Suppressor macrophage treated with lipopolysaccharide for 1 hour (primary cell): Measurements from ENCODE around the gene ARL6IP6.
"Not testable (repeated sequence)": the region's sequence is repeated elsewhere in the genome, so short reads cannot be mapped to it uniquely, and the experiment has no call there.

Experiments
- DNase-seq, 3 donors: peaks; one replicate each; pipeline ENCODE4 v3.0.0-alpha.2; 2020 to 2022

ARL6IP6 gene

GRCh38 chr2:152723918-152724317 is 5.5 kb downstream of the ARL6IP6 start:
- no peak for DNase-seq

GRCh38 chr2:152729844-152730243 is 11.4 kb downstream of the ARL6IP6 start:
- no peak for DNase-seq

DNA sequence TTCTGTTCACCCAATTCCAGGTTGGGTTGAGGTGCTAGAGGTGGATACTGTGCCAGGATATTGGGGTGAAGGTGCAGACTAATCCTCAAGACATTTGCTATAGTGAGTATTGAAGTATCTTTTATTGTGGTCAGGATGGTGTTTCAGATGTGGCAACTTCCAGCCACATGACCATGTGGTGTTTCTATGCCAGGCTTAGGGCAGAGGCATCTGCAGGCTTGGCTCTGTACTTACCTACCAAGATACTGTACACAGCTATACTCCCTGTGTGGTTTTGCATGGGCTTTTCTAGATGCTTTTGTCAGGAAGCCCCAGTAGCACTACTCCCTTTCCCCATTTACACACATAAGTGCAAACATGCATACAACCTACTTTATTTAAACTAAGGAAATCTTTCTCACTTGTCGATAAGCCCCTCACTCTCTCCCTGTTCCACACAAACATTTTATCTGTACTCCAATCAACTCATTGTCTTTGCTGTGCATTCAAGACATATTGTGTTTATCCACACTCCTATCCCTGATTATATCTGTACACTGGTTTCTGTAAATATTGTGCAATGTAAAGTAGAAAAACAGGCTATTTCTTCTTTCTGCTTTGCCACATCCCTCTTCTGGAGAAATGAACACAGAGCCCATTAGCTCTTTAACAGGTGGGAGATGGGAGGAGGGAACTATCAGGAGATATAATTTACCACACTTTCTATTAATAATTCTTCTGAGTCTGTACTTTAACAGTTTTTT is 12.3 kb downstream of the ARL6IP6 start:
- peak in 2 of 3 donors; percentile 34 to 42 for DNase-seq

DNA sequence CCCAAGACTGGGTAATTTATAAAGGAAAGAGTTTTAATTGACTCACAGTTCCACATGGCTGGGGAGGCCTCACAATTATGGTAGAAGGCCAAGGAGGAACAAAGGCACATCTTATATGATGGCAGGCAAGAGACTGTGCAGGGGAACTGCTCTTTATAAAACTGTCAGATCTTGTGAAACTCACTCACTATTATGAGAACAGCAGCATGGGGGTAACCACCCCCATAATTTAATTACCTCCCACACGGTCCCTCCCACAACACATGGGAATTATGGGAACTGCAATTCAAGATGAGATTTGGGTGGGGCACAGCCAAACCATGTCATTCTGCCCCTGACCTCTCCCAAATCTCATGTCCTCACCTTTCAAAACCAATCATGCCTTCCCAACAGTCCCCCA is 19.1 kb downstream of the ARL6IP6 start:
- not testable (repeated sequence) for DNase-seq

DNA sequence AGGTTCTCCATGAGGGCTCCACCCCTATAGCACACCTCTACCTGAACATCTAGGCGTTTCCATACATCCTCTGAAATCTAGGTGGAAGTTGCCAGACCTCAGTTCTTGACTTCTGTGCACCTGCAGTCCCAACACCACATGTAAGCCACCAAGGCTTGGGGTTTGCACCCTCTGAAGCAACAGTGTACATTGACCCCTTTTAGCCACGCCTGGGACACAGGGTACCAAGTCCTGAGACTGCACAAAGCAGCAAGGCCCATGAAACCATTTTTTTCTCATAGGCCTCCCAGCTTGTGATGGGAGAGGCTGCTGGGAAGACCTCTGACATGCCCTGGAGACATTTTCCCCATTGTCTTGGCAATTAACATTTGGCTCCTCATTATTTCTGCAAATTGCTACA is 20.0 kb downstream of the ARL6IP6 start:
- DNase-seq, result no peak

DNA sequence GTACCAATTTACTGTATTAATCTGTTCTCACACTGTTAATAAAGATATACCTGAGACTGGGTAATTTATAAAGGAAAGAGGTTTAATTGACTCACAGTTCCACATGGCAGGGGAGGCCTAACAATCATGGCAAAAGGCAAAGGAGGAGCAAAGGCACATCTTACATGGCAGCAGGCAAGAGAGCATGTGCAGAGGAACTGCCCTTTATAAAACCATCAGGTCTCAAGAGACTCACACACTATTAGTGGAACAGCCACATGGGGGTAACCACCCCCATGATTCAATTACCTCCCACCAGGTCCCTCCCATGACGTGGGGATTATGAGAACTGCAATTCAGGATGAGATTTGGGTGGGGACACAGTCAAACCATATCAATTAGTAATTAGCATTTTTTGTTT is 21.3 kb downstream of the ARL6IP6 start:
- not testable (repeated sequence) for DNase-seq

- peak; percentile 52 to 78 (median 76) for DNase-seq
Observed at GRCh38 chr2:152740743-152741328, 22.4 kb downstream of the ARL6IP6 start.

- no peak for DNase-seq
Observed at GRCh38 chr2:152743002-152743401, 24.6 kb downstream of the ARL6IP6 start.

- DNase-seq, result not testable (repeated sequence)
Observed at GRCh38 chr2:152747751-152748150, 29.3 kb downstream of the ARL6IP6 start.

- no peak for DNase-seq
Observed at GRCh38 chr2:152755029-152755428, 36.6 kb downstream of the ARL6IP6 start.

DNA sequence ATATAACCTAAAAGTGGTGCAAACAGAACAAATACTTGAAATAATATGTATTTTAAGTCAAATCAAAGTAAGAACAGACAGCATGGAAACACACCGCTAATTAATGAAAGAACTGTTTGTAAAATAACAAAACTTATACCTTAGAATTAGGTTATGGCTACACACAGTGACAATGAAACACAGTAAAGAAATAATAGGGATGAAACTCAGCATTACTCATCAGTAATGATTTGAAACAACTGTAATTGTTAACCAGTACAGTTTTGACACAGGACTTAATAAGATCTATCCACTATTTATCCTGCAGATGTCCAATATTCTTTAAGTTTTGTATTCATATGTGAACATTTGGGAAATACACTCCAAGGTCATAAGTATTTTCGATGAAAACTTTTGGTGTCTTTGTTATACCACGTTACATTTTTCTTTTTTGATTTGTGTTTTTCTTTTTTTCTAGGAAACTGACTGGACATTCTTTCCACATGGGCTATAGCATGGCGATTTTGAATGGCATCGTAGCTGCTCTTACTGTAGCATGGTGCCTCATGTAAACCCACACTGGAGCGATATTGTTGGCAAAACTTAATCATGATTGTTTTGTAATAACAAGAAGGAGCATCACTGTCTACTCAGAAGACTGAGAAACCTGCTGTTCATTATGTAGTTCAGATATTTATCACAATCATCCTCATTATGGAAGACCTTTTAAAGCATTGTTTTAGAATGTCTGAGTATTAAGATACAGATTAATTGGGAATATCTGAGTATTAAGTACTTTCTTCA is 41.1 kb downstream of the ARL6IP6 start:
- DNase-seq, result no peak

GRCh38 chr2:152761214-152761613 is 42.8 kb downstream of the ARL6IP6 start:
- no peak for DNase-seq

GRCh38 chr2:152762202-152762601 is 43.8 kb downstream of the ARL6IP6 start:
- peak in 1 of 3 donors; percentile 3 for DNase-seq

DNA sequence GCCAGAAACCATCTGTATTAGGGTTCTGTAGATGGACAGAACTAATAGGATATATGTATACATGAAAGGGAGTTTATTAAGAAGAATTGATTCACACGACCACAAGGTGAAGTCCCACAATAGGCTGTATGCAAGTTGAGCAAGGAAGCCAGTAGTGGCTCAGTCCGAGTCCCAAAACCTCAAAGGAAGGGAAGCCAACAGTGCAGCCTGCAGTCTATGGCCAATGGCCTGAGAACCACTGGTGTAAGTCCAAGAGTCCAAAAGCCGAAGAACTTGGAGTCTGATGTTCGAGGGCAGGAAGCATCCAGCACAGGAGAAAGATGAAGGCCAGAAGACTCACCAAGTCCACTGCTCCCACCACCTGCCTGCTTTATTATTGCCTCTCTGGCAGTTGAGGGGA is 44.8 kb downstream of the ARL6IP6 start:
- DNase-seq, result not testable (repeated sequence)

GRCh38 chr2:152763651-152764050 is 45.2 kb downstream of the ARL6IP6 start:
- no peak for DNase-seq

- no peak for DNase-seq
Observed at GRCh38 chr2:152766928-152767327, 48.5 kb downstream of the ARL6IP6 start.

DNA sequence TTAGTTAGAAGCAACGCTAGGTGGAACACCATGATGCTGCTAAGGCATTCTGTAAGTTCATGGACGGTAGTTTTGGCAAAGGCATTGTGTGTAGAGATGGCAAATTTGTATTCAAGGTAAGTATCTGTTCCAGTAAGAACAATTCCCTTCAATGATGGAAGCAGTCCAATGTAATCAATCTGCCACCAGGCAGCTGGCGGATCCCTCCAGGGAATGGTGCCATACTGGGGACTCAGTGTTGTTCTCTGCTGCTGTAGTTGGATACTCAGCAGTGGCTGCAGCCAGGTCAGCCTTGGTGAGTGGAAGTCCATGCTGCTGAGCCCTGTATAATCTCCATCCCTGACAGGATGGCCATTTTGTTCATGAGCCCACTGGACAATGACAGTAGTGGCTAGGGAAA is 62.8 kb downstream of the ARL6IP6 start:
- DNase-seq, result no peak

GRCh38 chr2:152782171-152782570 is 63.8 kb downstream of the ARL6IP6 start:
- DNase-seq, result no peak

GRCh38 chr2:152790883-152791282 is 72.5 kb downstream of the ARL6IP6 start:
- DNase-seq, result no peak

DNA sequence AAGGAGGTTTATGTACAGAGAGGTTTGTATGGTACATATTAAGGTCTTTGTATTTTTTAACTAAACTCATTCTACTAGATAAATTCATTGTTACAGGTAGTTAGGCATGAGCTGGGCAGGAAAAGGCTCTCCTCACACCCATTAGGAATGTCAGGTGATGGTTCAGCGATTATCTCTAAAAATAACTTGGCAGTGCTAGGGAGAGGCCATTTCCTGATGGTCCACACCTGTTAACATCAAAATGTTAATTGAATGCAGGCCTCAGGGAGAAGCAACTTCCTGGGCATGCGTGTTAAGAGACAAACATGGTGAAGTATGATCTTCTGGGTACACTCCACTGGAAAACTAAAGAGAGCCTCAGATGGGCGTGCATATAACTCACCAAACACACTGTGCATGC is 73.6 kb downstream of the ARL6IP6 start:
- no peak for DNase-seq

DNA sequence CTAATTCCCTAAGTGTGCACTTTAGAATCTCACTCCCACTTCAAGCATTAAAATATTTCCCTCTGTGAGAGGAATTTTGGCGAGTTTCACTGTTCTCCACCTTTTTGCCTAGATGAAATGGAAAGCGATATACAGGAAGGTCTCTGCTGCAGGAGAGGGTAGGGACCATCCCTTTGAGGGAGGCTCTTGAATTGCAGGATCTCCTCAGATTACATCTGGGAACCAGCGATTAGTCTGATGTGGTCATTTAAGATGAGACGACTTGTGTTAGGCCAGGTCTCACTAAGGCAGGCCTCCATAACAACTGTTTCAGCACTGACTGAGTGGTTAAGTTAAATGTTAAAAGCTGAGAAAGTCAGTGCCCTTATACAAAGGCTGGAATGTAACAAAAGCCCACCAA is 74.6 kb downstream of the ARL6IP6 start:
- DNase-seq, result no peak

GRCh38 chr2:152796941-152797340 is 78.5 kb downstream of the ARL6IP6 start:
- no peak for DNase-seq

DNA sequence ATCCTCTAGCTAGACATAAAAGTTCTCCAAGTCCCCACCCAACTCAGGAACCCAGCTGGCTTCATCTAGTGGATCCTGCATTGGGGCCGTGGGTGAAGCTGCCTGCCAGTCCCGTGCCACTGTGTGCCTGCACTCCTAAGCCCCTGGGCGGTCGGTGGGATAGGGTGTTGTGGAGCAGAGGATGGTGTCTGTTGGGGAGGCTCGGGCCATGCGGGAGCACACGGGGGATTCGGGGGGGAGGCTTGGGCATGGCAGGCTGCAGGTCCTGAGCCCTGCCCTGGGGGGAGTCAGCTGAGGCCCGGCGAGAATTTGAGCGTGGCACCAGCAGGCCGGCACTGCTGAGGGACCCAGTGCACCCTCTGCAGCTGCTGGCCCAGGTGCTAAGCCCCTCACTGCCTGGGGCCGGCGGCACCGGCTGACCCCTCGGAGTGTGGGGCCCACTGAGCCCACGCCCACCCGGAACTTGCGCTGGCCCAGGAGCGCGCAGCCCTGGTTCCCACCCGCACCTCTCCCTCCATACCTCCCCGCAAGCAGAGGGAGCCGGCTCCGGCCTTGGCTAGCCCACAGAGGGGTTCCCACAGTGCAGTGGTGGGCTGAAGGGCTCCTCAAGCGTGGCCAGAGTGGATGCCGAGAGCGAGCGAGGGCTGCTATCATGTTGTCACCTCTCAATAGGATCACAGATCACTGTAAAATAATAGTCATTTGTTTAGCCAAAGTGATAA is 86.4 kb downstream of the ARL6IP6 start:
- no peak for DNase-seq
